SU-DHL-6 (cell line): ENCODE measurements around the gene FAM53A.

Source experiments
- H2AFZ ChIP-seq: fragments of 200-600 bp; sonication (generic); 2 replicates; pipeline ENCODE4 v1.6.1; 2014; ENCODE audit warnings: low read depth, mild to moderate bottlenecking, moderate library complexity, mixed read lengths, antibody characterized with exemption, low read length; ENCODE audit not compliant: severe bottlenecking
- H3F3A ChIP-seq: fragments of 200-600 bp; shearing (Covaris generic); 2 replicates; pipeline ENCODE4 v1.6.0; 2016; ENCODE audit warnings: antibody characterized with exemption, mild to moderate bottlenecking; ENCODE audit not compliant: insufficient read depth
- H3K27ac ChIP-seq: fragments of 200-600 bp; sonication (generic); 2 replicates; pipeline ENCODE4 v1.5.1; 2016; ENCODE audit warnings: low read depth, mild to moderate bottlenecking, low read length, moderate library complexity, mixed read lengths
- H3K27me3 ChIP-seq: fragments of 200-600 bp; sonication (generic), shearing (Covaris generic); 2 replicates; pipeline ENCODE4 v1.6.0; 2014; ENCODE audit warnings: mild to moderate bottlenecking, low read length
- H3K36me3 ChIP-seq: fragments of 200-600 bp; sonication (generic); 2 replicates; pipeline ENCODE4 v1.6.1; 2014; ENCODE audit warnings: mild to moderate bottlenecking, low read length, mixed read lengths
- H3K4me2 ChIP-seq: fragments of 300-600, 200-600 bp; shearing (Covaris generic), sonication (generic); 2 replicates; pipeline ENCODE4 v1.6.0; 2014; ENCODE audit warnings: low read length, low read depth, mild to moderate bottlenecking; ENCODE audit not compliant: poor library complexity, severe bottlenecking
- H3K4me3 ChIP-seq: fragments of 200-600 bp; sonication (generic); 2 replicates; pipeline ENCODE4 v1.5.1; 2014; ENCODE audit warnings: antibody characterized with exemption, low read length, mild to moderate bottlenecking, mixed read lengths; ENCODE audit not compliant: insufficient read depth, poor library complexity, severe bottlenecking
- H3K79me2 ChIP-seq: fragments of 200-600 bp; sonication (generic); 2 replicates; pipeline ENCODE4 v1.6.1; 2014; ENCODE audit warnings: mild to moderate bottlenecking, low read length, moderate library complexity; ENCODE audit not compliant: insufficient read depth
- H3K9ac ChIP-seq: fragments of 200-600 bp; sonication (generic); 2 replicates; pipeline ENCODE4 v1.7.0; 2014; ENCODE audit warnings: mild to moderate bottlenecking, low read length
- H3K9me2 ChIP-seq: fragments of 200-600 bp; sonication (generic); replicated peaks from 2 replicates; pipeline ENCODE4 v1.6.1; 2014; ENCODE audit warnings: low read length; ENCODE audit not compliant: insufficient read depth
- H3K9me3 ChIP-seq: fragments of 200-600 bp; sonication (generic); 2 replicates; pipeline ENCODE4 v1.6.1; 2014; ENCODE audit warnings: low read length, mixed read lengths; ENCODE audit not compliant: insufficient read depth
- H4K20me1 ChIP-seq: fragments of 200-600 bp; sonication (generic); 2 replicates; pipeline ENCODE4 v1.6.1; 2014; ENCODE audit warnings: low read depth, mild to moderate bottlenecking, antibody characterized with exemption, low read length, moderate library complexity, mixed read lengths
- EZH2phosphoT487 ChIP-seq: fragments of 200-600 bp; sonication (generic), shearing (Covaris generic); conservative IDR thresholded peaks from 2 replicates; pipeline ENCODE4 v1.6.1; 2018; ENCODE audit warnings: mild to moderate bottlenecking, antibody characterized with exemption, low read length, moderate library complexity, mixed read lengths
- TF ChIP-seq, protein P1 (sequence below): fragments of 200-600 bp; sonication (generic); IDR thresholded peaks from one replicate; pipeline ENCODE4 v1.5.1; 2017; ENCODE audit warnings: antibody characterized with exemption, mild to moderate bottlenecking, low read length, moderate library complexity; ENCODE audit not compliant: insufficient read depth, poor library complexity, severe bottlenecking

FAM53A gene

GRCh38 chr4:1711055-1711570 is 27.0 kb upstream of the FAM53A start:
- Histone ChIP-seq H2AFZ (no peak overlapping the region), H3K9ac (peak overlapping the region; percentile 92), H3K9me3 (no peaks in the 10 kb centered on the region), H3K4me3 (peak overlapping the region; percentile 79), H3K36me3 (peaks cover 10% of the 10 kb centered on the region; the same call in 1 of the 2 replicates), H3F3A (peaks cover 33% of the 10 kb centered on the region), H3K4me2 (peak overlapping the region; percentile 71), H3K27ac (peak overlapping the region; percentile 90), H3K27me3 (no peaks in the 10 kb centered on the region), H3K9me2 (no peaks in the 10 kb centered on the region), H4K20me1 (peaks cover 21% of the 10 kb centered on the region), H3K79me2 (peaks cover 85% of the 10 kb centered on the region)
- TF ChIP-seq, protein P1, sequence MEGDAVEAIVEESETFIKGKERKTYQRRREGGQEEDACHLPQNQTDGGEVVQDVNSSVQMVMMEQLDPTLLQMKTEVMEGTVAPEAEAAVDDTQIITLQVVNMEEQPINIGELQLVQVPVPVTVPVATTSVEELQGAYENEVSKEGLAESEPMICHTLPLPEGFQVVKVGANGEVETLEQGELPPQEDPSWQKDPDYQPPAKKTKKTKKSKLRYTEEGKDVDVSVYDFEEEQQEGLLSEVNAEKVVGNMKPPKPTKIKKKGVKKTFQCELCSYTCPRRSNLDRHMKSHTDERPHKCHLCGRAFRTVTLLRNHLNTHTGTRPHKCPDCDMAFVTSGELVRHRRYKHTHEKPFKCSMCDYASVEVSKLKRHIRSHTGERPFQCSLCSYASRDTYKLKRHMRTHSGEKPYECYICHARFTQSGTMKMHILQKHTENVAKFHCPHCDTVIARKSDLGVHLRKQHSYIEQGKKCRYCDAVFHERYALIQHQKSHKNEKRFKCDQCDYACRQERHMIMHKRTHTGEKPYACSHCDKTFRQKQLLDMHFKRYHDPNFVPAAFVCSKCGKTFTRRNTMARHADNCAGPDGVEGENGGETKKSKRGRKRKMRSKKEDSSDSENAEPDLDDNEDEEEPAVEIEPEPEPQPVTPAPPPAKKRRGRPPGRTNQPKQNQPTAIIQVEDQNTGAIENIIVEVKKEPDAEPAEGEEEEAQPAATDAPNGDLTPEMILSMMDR, result no peak
- no peak for TF ChIP-seq EZH2phosphoT487

DNA sequence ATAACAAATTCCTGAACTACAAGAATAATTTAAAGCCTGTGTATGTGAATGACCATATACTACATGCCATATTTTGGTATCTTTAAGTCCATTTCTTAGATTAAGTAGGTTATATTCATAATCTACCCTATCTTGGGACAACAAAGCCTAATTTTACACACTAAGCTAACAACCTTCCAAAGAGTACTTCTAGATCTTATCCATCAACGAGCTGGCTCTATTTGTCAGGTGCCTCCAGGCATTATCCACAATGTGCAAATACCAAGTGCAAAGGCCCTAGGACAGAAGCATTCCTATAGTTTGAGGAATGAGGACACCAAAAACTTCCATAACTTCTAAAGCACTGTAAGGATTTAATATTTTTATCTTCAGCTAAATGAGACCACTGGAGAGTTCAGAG is 24.5 kb upstream of the FAM53A start:
- Histone ChIP-seq H3K27me3 (no peaks in the 10 kb centered on the region), H3K9me3 (no peaks in the 10 kb centered on the region), H4K20me1 (peaks cover 41% of the 10 kb centered on the region), H2AFZ (no peak overlapping the region), H3K36me3 (peaks cover 31% of the 10 kb centered on the region), H3K79me2 (peaks cover 88% of the 10 kb centered on the region), H3K27ac (peak overlapping the region; percentile 34; the same call in 1 of the 2 replicates), H3K9ac (peak overlapping the region; percentile 92), H3K4me2 (peak overlapping the region; percentile 71), H3F3A (peaks cover 16% of the 10 kb centered on the region), H3K4me3 (peak overlapping the region; percentile 18), H3K9me2 (no peaks in the 10 kb centered on the region)
- no peak for TF ChIP-seq EZH2phosphoT487
- TF ChIP-seq, protein P1, result no peak

GRCh38 chr4:1706358-1706757 is 22.2 kb upstream of the FAM53A start:
- H3K9me3 ChIP-seq, result no peaks in the 10 kb centered on the region
- peaks cover 21% of the 10 kb centered on the region for H3F3A ChIP-seq
- TF ChIP-seq, protein P1, result no peak
- no peak for TF ChIP-seq EZH2phosphoT487
- H3K4me3 ChIP-seq, result no peak overlapping the region
- H4K20me1 ChIP-seq, result peaks cover 57% of the 10 kb centered on the region
- H3K4me2 ChIP-seq, result no peak overlapping the region
- H3K79me2 ChIP-seq, result peaks cover 96% of the 10 kb centered on the region
- H3K27ac ChIP-seq, result no peak overlapping the region
- no peak overlapping the region for H2AFZ ChIP-seq
- H3K27me3 ChIP-seq, result no peaks in the 10 kb centered on the region
- H3K9me2 ChIP-seq, result no peaks in the 10 kb centered on the region
- peaks cover 46% of the 10 kb centered on the region for H3K36me3 ChIP-seq
- H3K9ac ChIP-seq, result no peak overlapping the region
